Adipocyte (in vitro differentiated cells): ENCODE measurements around the gene DISP2.
A peak's percentile ranks its signal among the peaks of the same experiment; 100 is the strongest.

Experiments
- DNase-seq: peaks from one replicate; pipeline ENCODE4 v3.0.0-alpha.2; 2015; ENCODE audit warnings: low read depth
- H3K27me3 ChIP-seq: replicated peaks from 2 replicates; pipeline ENCODE4 v1.7.0; 2013; ENCODE audit warnings: mild to moderate bottlenecking, low read length, moderate library complexity; ENCODE audit not compliant: control insufficient read depth, insufficient read depth
- H3K36me3 ChIP-seq: 2 replicates; pipeline ENCODE4 v1.7.0; 2013; ENCODE audit warnings: low read length, mild to moderate bottlenecking, moderate library complexity; ENCODE audit not compliant: control insufficient read depth, insufficient read depth, severe bottlenecking
- H3K4me1 ChIP-seq: 2 replicates; pipeline ENCODE4 v1.7.0; 2013; ENCODE audit warnings: mild to moderate bottlenecking, low read length, moderate library complexity; ENCODE audit not compliant: control insufficient read depth, insufficient read depth
- H3K4me3 ChIP-seq: 2 replicates; pipeline ENCODE4 v1.7.0; 2013; ENCODE audit warnings: mild to moderate bottlenecking, low read length, moderate library complexity
- H3K9ac ChIP-seq: 2 replicates; pipeline ENCODE4 v1.7.0; 2013; ENCODE audit warnings: mild to moderate bottlenecking, low read length, moderate library complexity
- H3K9me3 ChIP-seq: 2 replicates; pipeline ENCODE4 v1.7.0; 2013; ENCODE audit warnings: mild to moderate bottlenecking, low read length, moderate library complexity; ENCODE audit not compliant: control insufficient read depth

Gene DISP2

DNA sequence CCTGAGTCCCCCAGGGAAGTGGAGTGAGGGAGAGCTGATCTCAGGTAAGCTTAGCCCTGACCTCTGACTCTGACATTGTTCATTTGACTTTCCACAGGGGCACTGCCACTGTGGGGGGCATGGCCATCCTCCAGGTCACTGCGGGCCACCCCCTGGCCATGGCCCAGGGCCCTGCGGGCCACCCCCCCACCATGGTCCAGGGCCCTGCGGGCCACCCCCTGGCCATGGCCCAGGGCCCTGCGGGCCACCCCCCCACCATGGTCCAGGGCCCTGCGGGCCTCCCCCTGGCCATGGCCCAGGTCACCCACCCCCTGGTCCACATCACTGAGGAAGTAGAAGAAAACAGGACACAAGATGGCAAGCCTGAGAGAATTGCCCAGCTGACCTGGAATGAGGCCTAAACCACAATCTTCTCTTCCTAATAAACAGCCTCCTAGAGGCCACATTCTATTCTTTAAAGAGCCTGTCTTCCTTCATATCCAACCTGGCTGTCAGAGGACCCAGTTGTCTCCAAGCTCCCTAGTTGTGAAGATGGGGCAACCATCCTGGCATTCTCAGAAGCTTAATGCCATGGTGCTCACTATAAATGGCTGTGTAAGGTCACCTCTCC lies 1.9 kb upstream of the DISP2 start:
- DNase-seq: no peak
- no peak overlapping the region for H3K4me3 ChIP-seq
- H3K4me1 ChIP-seq: peaks cover 24% of the 10 kb centered on the region
- no peak overlapping the region for H3K9ac ChIP-seq
- no peaks in the 10 kb centered on the region for H3K36me3 ChIP-seq
- no peaks in the 10 kb centered on the region for H3K9me3 ChIP-seq
- peaks cover 32% of the 10 kb centered on the region for H3K27me3 ChIP-seq

DNA sequence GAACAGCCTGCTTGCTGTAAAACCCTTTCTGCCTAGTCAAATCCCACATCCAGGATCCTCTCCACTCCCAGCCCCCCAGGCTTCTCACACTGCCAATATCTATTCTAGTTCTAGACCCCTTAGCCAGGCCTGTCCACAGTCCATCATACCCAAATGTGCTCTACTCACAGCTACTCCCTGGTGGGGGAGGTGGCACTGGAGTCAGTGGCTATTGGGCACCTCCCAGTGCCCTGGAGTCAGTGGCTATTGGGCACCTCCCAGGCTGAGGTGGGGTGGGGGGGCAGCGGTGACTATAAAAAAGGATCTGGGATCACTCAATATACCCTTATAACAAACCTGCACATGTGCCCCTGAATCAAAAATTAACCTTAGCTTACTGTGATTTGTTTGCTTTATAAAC lies 773 bp upstream of the DISP2 start:
- no peak for DNase-seq
- H3K36me3 ChIP-seq: no peaks in the 10 kb centered on the region
- no peak overlapping the region for H3K9ac ChIP-seq
- H3K4me1 ChIP-seq: peaks cover 24% of the 10 kb centered on the region
- no peak overlapping the region for H3K4me3 ChIP-seq
- peaks cover 39% of the 10 kb centered on the region for H3K27me3 ChIP-seq
- H3K9me3 ChIP-seq: no peaks in the 10 kb centered on the region

DNA sequence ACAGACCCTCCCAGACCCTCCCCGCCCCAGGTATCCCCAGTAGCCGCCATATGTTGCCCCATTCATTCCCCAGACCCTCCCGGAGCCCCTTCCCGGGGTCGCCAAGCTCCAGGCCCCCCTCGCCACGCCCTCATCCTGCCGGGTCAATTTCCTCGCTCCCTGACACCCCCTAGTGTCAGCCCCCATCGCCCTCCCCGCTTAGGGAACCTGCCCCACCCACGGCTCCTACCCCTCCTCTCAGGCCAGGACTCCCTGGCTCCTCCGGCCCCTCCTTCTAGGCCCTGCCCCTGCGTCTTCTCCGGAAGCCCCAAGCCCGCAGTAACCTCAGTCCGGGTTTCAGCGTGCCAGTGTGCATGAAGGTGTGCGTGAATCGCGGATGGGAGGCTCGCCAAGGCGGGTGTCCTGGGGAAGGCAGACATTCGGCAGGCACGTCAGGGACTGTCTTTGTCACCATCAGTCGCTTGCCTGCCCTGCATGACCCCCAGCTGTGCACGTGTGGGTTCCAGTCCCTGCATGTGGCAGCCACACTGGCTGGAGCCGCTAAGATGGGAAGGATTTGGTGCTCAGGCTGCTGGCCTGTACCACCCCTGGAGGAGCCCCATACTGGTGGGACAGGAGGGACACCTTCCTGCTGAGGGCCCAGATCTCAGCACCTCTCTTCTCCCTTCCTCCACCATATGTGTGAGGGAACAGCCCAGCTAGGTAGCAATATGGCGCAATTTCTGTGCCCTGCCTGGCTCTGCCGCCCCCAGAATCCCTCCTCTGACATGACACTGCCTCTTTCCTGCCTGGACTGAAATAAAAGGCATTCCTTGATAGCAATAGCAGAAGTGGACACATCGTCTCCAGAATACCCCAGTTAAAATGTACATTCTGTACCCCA lies 693 bp downstream of the DISP2 start:
- H3K4me1 ChIP-seq: peaks cover 19% of the 10 kb centered on the region
- no peak for DNase-seq
- peaks cover 34% of the 10 kb centered on the region for H3K27me3 ChIP-seq
- H3K4me3 ChIP-seq: peak overlapping the region; percentile 40
- no peaks in the 10 kb centered on the region for H3K9me3 ChIP-seq
- H3K36me3 ChIP-seq: no peaks in the 10 kb centered on the region
- no peak overlapping the region for H3K9ac ChIP-seq

DNA sequence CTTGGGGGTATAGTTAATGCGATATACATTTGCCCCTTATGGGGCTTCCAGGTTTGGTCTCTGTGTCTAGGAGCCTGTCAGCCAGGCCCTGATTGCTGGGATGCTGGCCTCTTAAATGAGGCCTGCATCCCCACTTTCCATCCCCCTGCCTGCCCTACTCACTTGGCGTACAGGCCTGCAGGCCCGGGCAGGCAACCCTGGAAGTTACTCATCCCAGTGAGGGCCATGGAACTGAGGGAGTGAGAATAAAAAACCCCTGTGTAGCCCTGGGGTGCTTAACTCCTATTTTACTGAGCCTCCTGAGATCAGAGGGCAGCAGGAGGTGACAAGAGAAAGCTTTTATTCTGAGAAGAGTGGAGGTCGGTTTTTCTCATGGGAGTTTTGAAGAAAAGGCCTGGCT lies 2.0 kb downstream of the DISP2 start:
- H3K4me1 ChIP-seq: peaks cover 6% of the 10 kb centered on the region
- H3K9me3 ChIP-seq: no peaks in the 10 kb centered on the region
- no peak overlapping the region for H3K9ac ChIP-seq
- no peaks in the 10 kb centered on the region for H3K36me3 ChIP-seq
- peaks cover 38% of the 10 kb centered on the region for H3K27me3 ChIP-seq
- H3K4me3 ChIP-seq: no peak overlapping the region
- DNase-seq: no peak

DNA sequence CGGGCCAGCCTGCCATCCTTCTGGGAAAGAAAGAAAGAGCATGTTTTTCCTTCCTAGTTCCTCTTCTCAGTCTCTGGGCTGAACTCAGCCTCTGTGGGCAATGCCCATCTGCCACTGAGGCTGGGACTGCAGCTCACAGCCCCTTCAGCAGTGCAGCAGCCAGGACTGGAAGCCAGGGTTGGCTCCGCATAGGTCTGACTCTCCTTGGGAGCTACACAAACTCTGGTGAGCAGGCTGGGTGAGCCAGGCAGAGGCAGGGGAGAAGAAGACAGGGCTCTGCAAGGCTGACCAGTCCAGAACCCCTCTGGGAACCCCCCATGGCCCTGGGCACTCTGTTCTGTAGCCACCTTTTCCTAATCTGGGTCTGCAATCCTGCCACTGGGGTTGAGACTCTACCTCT lies 3.6 kb downstream of the DISP2 start:
- no peak overlapping the region for H3K9ac ChIP-seq
- peaks cover 5% of the 10 kb centered on the region for H3K4me1 ChIP-seq
- no peaks in the 10 kb centered on the region for H3K9me3 ChIP-seq
- H3K27me3 ChIP-seq: peaks cover 38% of the 10 kb centered on the region
- no peaks in the 10 kb centered on the region for H3K36me3 ChIP-seq
- H3K4me3 ChIP-seq: no peak overlapping the region
- no peak for DNase-seq

DNA sequence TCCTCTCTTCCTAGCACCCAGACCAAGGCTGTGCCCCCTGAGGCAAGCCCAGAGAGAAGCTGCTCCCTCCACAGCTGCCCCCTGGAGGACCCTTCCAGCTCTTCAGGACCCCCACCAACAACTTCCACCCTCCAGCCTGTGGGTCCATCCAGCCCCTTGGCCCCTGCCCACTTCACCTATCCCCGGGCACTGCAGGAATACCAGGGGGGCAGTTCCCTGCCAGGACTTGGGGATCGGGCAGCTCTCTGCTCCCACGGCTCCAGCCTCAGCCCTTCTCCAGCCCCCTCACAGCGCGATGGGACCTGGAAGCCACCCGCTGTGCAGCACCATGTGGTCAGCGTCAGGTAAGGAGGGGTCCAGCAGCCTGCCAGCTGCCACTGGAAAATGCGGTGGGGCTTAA lies 5.6 kb downstream of the DISP2 start:
- no peaks in the 10 kb centered on the region for H3K36me3 ChIP-seq
- H3K27me3 ChIP-seq: peaks cover 43% of the 10 kb centered on the region
- DNase-seq: no peak
- H3K4me3 ChIP-seq: no peak overlapping the region
- H3K4me1 ChIP-seq: peaks cover 4% of the 10 kb centered on the region
- H3K9ac ChIP-seq: no peak overlapping the region
- no peaks in the 10 kb centered on the region for H3K9me3 ChIP-seq

DNA sequence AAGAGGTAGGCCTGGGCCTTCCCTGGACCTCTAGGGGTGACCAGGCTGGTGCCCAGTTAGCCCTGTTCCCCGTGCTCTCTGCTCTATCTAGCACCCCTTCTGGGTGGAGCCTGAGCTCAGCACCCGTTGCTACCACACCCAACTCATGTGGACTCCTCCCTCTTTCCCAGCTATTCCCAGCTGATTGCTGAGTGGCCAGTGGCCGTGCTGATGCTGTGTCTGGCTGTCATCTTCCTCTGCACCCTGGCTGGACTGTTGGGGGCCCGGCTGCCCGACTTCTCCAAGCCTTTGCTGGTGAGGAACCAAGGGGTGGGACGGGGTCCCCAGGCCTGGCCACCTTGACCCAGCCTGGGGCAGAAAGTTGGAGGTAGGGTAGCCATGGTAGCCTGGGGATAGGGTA lies 6.2 kb downstream of the DISP2 start:
- no peak overlapping the region for H3K9ac ChIP-seq
- no peak for DNase-seq
- no peaks in the 10 kb centered on the region for H3K36me3 ChIP-seq
- peaks cover 4% of the 10 kb centered on the region for H3K4me1 ChIP-seq
- H3K9me3 ChIP-seq: no peaks in the 10 kb centered on the region
- H3K27me3 ChIP-seq: peaks cover 36% of the 10 kb centered on the region
- H3K4me3 ChIP-seq: no peak overlapping the region

DNA sequence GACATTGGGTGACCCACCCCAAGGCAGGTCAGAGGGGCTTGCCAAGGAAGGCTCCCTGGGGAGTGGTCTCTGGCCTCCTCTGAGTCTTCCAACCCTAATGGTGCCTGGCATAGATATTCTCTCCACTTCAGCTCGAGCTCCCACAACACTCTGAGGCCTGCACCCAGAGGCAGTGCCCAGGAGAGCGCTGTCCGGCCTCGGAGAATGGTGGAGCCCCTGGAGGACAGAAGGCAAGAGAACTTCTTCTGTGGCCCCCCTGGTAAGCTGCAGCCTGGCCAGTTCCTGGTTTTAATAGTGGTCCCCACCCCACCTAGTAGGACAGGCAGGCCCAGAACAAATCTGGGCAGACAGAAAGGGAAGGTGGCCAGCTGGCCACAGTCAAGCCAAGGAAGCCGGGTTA lies 7.0 kb downstream of the DISP2 start:
- no peak overlapping the region for H3K4me3 ChIP-seq
- H3K36me3 ChIP-seq: no peaks in the 10 kb centered on the region
- no peak overlapping the region for H3K9ac ChIP-seq
- no peak for DNase-seq
- peaks cover 4% of the 10 kb centered on the region for H3K4me1 ChIP-seq
- peaks cover 29% of the 10 kb centered on the region for H3K27me3 ChIP-seq
- H3K9me3 ChIP-seq: no peaks in the 10 kb centered on the region

DNA sequence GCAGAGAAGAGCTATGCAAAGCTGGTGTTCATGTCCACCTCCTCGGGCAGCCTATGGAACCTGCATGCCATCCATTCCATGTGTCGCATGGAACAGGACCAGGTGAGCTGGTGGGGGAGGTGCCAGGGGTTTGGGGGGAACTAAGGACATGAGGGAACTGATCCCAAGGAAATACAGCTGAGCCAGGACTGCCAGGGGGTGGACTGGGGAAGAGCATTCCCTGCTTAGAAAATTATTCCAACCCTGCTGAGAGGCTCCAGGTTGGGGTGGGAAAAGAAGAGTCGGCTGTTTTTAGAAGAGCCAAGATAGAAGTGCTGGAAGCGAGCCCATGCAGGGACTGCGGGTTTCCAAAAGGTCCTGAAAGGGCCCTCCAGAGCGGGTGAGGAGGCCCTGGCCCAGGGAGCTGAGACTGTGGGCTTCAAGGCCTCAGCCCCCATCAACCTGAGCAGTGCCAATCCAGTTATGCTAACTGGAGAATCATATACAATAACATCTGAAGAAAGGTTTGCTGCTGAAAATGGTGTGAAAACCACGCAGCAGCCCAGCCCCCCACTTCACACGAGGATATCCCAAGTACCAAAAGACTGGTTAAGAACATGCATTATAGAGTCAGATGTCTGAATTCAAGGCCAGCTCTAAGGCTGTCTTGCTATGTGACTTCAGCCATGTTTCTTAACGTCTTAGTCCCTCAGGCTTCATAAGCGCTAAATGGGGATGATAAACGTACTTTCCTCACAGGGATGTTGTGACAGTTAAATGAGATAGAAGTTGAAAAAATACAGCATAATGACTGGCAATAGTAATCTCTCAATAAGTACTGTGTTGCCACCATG lies 7.8 kb downstream of the DISP2 start:
- no peak for DNase-seq
- H3K9ac ChIP-seq: no peak overlapping the region
- peaks cover 4% of the 10 kb centered on the region for H3K4me1 ChIP-seq
- H3K27me3 ChIP-seq: peaks cover 24% of the 10 kb centered on the region
- H3K36me3 ChIP-seq: no peaks in the 10 kb centered on the region
- no peak overlapping the region for H3K4me3 ChIP-seq
- no peaks in the 10 kb centered on the region for H3K9me3 ChIP-seq

DNA sequence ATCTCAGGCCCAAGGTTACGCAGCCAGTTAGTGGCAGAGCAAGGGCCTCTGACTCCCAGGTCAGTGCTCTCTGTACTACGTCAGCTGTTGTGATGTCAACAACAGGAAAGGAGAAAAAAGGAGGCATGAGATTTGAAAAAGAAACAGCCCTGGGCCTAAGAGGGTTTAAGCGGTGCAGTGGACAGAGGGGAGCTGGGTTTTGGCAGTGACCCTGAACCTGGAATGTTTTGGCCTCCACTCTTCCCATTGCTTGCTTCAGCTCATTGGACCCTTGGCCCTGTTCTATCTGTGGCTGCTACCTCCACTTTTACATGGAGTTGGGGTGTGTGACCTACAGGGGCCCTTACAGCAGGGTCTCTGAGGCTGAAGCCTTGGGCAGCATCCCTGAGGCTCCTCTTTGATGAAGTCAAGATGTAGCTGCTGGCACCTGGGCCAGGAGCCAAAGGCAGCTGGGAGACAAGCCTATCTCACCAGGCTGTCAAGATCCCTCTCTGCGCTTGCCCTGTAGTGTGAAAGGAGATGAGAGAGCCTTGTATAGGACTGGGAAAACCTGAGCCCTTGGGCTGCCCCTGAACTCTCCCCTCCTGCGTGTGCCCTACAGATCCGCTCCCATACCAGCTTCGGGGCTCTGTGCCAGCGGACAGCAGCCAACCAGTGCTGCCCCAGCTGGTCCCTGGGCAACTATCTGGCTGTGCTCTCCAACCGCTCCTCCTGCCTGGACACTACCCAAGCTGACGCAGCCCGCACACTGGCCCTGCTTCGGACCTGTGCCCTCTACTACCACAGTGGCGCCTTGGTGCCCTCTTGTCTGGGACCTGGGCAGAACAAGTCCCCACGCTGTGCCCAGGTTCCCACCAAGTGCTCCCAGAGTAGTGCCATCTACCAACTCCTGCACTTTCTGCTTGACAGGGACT lies 8.7 kb downstream of the DISP2 start:
- Histone ChIP-seq H3K27me3 (peaks cover 18% of the 10 kb centered on the region), H3K9ac (no peak overlapping the region), H3K36me3 (no peaks in the 10 kb centered on the region), H3K4me1 (peaks cover 4% of the 10 kb centered on the region), H3K4me3 (no peak overlapping the region), H3K9me3 (no peaks in the 10 kb centered on the region)
- no peak for DNase-seq
